ENCODE data around the gene NTM. TPM values are rescaled to one million over a fixed set of nuclear protein-coding genes. Genes with fewer than 3 reads are reported as not detected.
"Not testable (repeated sequence)": the region's sequence is repeated elsewhere in the genome, so short reads cannot be mapped to it uniquely, and the experiment has no call there.

NTM gene
- total RNA-seq, 1 experiment from 2014 or later: 2.7 TPM

- H3K4me3 ChIP-seq (ENCODE audit: insufficient read depth, low read depth, low read length): no peak overlapping the region
- DNase-seq: no peak
- H3K36me3 ChIP-seq (replicated peaks; ENCODE audit: control insufficient read depth, insufficient read depth, low read length): no peaks in the 10 kb centered on the region
- H3K27me3 ChIP-seq (ENCODE audit: control insufficient read depth, insufficient read depth, low read length): no peaks in the 10 kb centered on the region
Measured at GRCh38 chr11:132064987-132065620, 694.7 kb downstream of the NTM start.

DNA sequence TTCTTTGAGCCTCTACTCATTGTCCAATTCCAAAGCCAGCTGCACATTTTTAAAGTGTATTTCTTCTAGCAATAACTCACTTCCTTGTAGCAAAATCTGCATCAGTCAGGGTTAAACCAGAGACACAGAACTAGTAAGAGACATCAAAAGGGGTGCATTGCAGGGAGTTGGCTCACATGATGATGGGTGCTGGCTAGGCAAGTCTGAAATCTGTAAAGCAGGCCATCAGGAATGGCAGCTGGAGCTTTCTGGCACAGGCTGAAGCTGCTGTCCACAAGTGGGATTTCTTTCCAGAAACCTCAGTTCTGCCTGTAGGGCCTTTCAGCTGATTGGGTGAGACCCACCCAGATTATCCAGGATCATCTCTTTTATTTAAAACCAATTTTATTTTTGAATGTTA is 698.1 kb downstream of the NTM start:
- Histone ChIP-seq H3K36me3 (replicated peaks; ENCODE audit: control insufficient read depth, insufficient read depth, low read length) (no peaks in the 10 kb centered on the region), H3K27me3 (ENCODE audit: control insufficient read depth, insufficient read depth, low read length) (no peaks in the 10 kb centered on the region)
- no peak for DNase-seq

DNA sequence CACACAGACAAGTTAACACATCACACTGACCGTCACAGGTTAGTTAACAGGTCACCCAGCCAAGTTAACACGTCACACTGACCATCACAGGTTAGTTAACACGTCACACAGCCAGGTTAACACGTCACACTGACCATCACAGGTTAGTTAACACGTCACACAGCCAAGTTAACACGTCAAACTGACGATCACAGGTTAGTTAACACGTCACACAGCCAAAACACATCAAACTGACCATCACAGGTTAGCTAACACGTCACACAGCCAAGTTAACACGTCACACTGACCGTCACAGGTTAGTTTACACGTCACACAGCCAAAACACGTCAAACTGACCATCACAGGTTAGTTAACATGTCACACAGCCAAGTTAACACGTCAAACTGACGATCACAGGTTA is 699.2 kb downstream of the NTM start:
- not testable (repeated sequence) for H3K36me3 ChIP-seq (replicated peaks; ENCODE audit: control insufficient read depth, insufficient read depth, low read length); H3K4me3 ChIP-seq (ENCODE audit: insufficient read depth, low read depth, low read length); DNase-seq; H3K27me3 ChIP-seq (ENCODE audit: control insufficient read depth, insufficient read depth, low read length)

More for the DNA sequence above, 698.1 kb downstream of the NTM start:
- no peak overlapping the region for H3K4me3 ChIP-seq (ENCODE audit: insufficient read depth, low read depth, low read length)

- H3K27me3 ChIP-seq (ENCODE audit: control insufficient read depth, insufficient read depth, low read length); H3K36me3 ChIP-seq (replicated peaks; ENCODE audit: control insufficient read depth, insufficient read depth, low read length); DNase-seq; H3K4me3 ChIP-seq (ENCODE audit: insufficient read depth, low read depth, low read length): not testable (repeated sequence)
Measured at GRCh38 chr11:132070907-132071306, 700.5 kb downstream of the NTM start.

DNA sequence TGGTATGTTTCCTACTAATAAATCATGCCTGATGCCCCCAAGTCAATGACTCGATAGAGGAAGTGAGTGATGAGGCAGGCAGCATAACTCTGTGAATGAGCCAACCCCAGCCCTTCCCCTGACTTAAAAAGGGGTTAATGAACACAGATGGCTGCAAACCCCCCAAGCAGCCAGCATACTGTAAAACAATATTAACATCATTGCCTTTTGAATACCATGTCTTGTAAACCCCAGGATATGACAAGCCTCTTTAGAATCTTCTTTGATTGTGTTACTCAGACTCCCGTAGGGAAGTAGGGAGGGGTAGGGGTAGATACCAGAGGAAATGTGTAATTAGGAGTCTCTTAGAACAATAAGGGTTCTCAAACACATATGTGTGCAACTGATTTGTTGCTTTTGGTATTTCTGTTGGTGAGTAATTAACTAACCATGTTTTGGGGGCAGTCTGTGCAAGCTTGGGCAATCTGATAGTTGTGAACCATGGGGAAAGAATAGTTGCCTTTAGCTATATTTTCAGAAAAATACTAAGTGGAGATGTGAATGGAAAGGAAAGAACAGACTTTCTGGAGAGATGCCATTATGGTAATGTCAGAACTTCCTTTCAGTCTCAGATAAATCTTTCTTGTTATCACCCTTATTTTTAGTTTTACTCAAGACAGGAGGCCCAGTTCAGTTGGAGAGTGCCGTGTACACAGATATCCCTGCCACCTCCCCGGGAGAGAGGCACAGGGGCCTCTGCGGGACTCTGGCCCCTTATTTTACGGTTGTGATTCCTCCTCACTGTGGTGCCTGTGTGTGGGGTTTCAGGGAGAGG is 701.8 kb downstream of the NTM start:
- H3K4me3 ChIP-seq (ENCODE audit: insufficient read depth, low read depth, low read length): no peak overlapping the region
- no peak for DNase-seq

GRCh38 chr11:132072858-132073211 is 702.4 kb downstream of the NTM start:
- Histone ChIP-seq H3K4me3 (ENCODE audit: insufficient read depth, low read depth, low read length) (no peak overlapping the region), H3K27me3 (ENCODE audit: control insufficient read depth, insufficient read depth, low read length) (no peaks in the 10 kb centered on the region), H3K36me3 (replicated peaks; ENCODE audit: control insufficient read depth, insufficient read depth, low read length) (no peaks in the 10 kb centered on the region)
- no peak for DNase-seq

More for the DNA sequence above, 701.8 kb downstream of the NTM start:
- Histone ChIP-seq H3K27me3 (ENCODE audit: control insufficient read depth, insufficient read depth, low read length) (no peaks in the 10 kb centered on the region), H3K36me3 (replicated peaks; ENCODE audit: control insufficient read depth, insufficient read depth, low read length) (no peaks in the 10 kb centered on the region)

DNA sequence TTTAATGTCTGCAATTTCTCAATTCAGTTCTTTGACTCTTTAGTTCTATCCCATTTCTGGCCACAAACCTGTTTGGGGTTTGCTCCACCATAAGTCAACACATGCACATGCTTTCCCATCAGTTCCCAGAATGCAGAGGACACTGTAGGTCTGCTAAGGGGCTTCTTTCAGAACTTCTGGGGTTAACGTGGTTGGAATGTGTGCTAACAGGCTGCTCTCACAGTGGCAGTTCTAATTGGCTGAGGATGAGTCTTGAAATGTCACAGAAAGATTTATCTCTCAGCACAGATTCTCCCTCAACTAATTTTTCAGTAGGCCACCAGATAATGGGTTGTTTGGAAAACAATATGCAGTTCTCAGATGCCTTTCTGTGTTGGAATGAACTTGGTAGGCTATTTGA is 703.4 kb downstream of the NTM start:
- Histone ChIP-seq H3K36me3 (replicated peaks; ENCODE audit: control insufficient read depth, insufficient read depth, low read length) (no peaks in the 10 kb centered on the region), H3K4me3 (ENCODE audit: insufficient read depth, low read depth, low read length) (no peak overlapping the region), H3K27me3 (ENCODE audit: control insufficient read depth, insufficient read depth, low read length) (no peaks in the 10 kb centered on the region)
- no peak for DNase-seq

- no peak overlapping the region for H3K4me3 ChIP-seq (ENCODE audit: insufficient read depth, low read depth, low read length)
- no peak for DNase-seq
- no peaks in the 10 kb centered on the region for H3K36me3 ChIP-seq (replicated peaks; ENCODE audit: control insufficient read depth, insufficient read depth, low read length)
- no peaks in the 10 kb centered on the region for H3K27me3 ChIP-seq (ENCODE audit: control insufficient read depth, insufficient read depth, low read length)
Measured at GRCh38 chr11:132075447-132075846, 705.0 kb downstream of the NTM start.

GRCh38 chr11:132077416-132077815 is 707.0 kb downstream of the NTM start:
- no peaks in the 10 kb centered on the region for H3K36me3 ChIP-seq (replicated peaks; ENCODE audit: control insufficient read depth, insufficient read depth, low read length)
- no peaks in the 10 kb centered on the region for H3K27me3 ChIP-seq (ENCODE audit: control insufficient read depth, insufficient read depth, low read length)

DNA sequence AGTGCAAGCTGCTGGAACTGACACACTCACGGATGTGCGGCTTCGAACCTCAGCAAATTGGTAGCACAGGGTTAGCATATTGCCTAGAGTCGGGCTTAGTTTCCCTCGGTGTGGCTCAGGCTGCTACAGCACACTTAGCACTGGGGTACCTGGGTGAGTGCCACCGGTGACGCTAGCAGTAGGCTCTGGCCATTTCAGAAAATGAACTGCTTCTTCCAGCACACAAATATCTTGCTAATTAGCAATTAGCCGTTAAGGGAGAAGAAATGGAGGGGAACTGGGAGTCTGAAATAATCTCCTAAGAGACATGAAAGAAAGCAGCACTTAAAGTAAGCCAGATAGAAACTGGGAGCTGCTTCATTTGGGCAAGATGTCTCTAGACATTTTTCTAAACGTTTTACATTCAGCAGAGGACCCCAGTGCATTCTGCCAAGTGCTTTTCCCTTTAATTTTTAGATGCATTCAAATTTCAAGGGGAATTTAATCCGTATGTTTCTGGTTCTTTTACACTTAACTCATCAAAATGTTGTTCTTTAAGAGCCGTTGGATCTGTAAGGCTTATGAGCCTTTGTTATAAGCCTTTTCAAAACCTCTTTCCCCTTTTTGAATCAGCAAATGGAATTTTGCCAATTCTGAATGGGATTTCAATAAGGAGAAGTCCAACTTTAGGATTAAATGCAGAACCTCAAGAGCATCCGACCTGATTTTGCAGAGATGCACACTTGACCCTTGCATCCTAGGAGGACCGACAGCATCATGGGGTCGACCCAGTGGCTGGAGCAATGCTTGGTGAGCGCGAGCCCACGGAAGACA is 708.1 kb downstream of the NTM start:
- no peaks in the 10 kb centered on the region for H3K27me3 ChIP-seq (ENCODE audit: control insufficient read depth, insufficient read depth, low read length)
- H3K36me3 ChIP-seq (replicated peaks; ENCODE audit: control insufficient read depth, insufficient read depth, low read length): no peaks in the 10 kb centered on the region
- no peak for DNase-seq
- H3K4me3 ChIP-seq (ENCODE audit: insufficient read depth, low read depth, low read length): no peak overlapping the region

More at GRCh38 chr11:132077416-132077815, 707.0 kb downstream of the NTM start:
- no peak for DNase-seq
- no peak overlapping the region for H3K4me3 ChIP-seq (ENCODE audit: insufficient read depth, low read depth, low read length)

- Histone ChIP-seq H3K36me3 (replicated peaks; ENCODE audit: control insufficient read depth, insufficient read depth, low read length) (no peaks in the 10 kb centered on the region), H3K4me3 (ENCODE audit: insufficient read depth, low read depth, low read length) (no peak overlapping the region), H3K27me3 (ENCODE audit: control insufficient read depth, insufficient read depth, low read length) (no peaks in the 10 kb centered on the region)
- no peak for DNase-seq
Measured at GRCh38 chr11:132080127-132080526, 709.7 kb downstream of the NTM start.

DNA sequence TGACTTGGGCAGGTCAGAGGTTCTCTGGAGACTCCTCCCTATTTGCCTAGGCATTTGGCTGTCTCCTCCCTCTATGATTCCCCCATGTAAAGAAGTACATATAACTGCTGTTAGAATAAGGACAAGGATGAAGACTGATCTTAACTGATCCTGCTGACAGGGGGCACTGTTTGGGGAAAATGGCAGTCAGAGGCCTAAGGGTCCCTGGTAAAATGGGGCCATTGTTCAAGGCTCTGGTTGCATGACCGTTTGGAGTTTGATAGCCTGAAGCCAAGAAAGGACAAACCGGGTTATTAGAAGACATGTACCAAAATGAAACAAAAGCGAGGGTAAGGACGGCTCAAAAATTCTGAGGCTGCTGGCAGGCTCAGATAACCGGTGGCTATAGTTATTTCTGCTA is 712.2 kb downstream of the NTM start:
- Histone ChIP-seq H3K4me3 (ENCODE audit: insufficient read depth, low read depth, low read length) (no peak overlapping the region), H3K36me3 (replicated peaks; ENCODE audit: control insufficient read depth, insufficient read depth, low read length) (no peaks in the 10 kb centered on the region), H3K27me3 (ENCODE audit: control insufficient read depth, insufficient read depth, low read length) (no peaks in the 10 kb centered on the region)
- no peak for DNase-seq

DNA sequence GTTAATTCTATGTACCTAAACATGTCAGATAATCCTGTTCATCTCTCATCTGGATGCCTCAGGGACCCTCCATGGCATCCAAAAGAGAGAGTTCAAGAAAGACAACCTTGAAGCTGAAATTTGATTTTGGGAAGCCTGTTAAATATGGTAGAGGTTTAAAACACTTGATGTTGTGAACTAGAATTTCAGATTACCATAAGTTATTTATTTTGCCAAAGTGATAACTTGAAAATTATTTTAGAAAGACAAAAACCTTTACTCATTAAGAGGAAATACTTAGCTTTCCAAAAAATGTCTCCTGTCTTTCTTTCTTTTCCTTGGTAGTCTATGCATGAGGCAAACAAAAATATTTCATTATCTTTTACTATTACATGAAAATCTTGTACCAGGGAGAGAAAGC is 714.0 kb downstream of the NTM start:
- DNase-seq: no peak
- no peak overlapping the region for H3K4me3 ChIP-seq (ENCODE audit: insufficient read depth, low read depth, low read length)
- H3K36me3 ChIP-seq (replicated peaks; ENCODE audit: control insufficient read depth, insufficient read depth, low read length): no peaks in the 10 kb centered on the region
- H3K27me3 ChIP-seq (ENCODE audit: control insufficient read depth, insufficient read depth, low read length): no peaks in the 10 kb centered on the region

DNA sequence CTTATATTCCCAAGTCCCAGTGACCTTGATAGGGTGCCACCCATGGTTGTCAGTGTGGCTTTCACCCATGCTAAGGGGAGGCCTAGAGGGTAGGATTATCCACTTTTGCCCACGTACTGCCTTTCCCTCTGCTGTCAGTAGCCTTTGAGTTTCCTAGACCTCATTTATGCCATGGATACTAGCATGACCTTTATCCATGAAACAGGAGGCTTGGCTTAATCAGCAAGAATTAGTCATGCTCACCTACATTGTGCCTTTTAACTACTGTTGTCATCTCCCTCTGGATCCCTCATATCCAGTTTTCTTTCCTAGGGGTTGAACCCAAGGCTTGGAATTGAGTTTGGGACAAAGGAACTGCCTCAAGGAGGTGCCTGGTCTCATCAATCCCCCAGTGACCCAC is 716.7 kb downstream of the NTM start:
- Histone ChIP-seq H3K27me3 (ENCODE audit: control insufficient read depth, insufficient read depth, low read length) (no peaks in the 10 kb centered on the region), H3K4me3 (ENCODE audit: insufficient read depth, low read depth, low read length) (no peak overlapping the region), H3K36me3 (replicated peaks; ENCODE audit: control insufficient read depth, insufficient read depth, low read length) (no peaks in the 10 kb centered on the region)
- DNase-seq: no peak

GRCh38 chr11:132088551-132088950 is 718.1 kb downstream of the NTM start:
- no peak for DNase-seq
- Histone ChIP-seq H3K27me3 (ENCODE audit: control insufficient read depth, insufficient read depth, low read length) (no peaks in the 10 kb centered on the region), H3K4me3 (ENCODE audit: insufficient read depth, low read depth, low read length) (no peak overlapping the region), H3K36me3 (replicated peaks; ENCODE audit: control insufficient read depth, insufficient read depth, low read length) (no peaks in the 10 kb centered on the region)
